Measurements from ENCODE around the gene PCBP3. TPM values are rescaled to one million over a fixed set of nuclear protein-coding genes. Genes with fewer than 3 reads are reported as not detected.

The PCBP3 gene
- total RNA-seq, 1 donor from 2014 or later = not detected

GRCh38 chr21:45747802-45748445, 104.4 kb downstream of the PCBP3 start:
- Histone ChIP-seq H3K9ac (ENCODE audit: low read depth in 1 of 3, low read length in 3 of 3) (no peak overlapping the region), H3K4me3 (ENCODE audit: low read length in 3 of 3) (peak overlapping the region; percentile 1 to 29 (median 5)), H3K9me3 (ENCODE audit: control insufficient read depth in 3 of 3, low read length in 3 of 3) (peaks cover 0 to 3% (median 0%) of the 10 kb centered on the region in 3 donors), H3K36me3 (ENCODE audit: control insufficient read depth in 3 of 3, insufficient read depth in 3 of 3, low read length in 3 of 3) (no peaks in the 10 kb centered on the region), H3K4me1 (ENCODE audit: control insufficient read depth in 3 of 3, insufficient read depth in 3 of 3, low read length in 3 of 3) (peaks cover 12 to 16% (median 15%) of the 10 kb centered on the region in 3 donors), H3K27me3 (ENCODE audit: control insufficient read depth in 3 of 3, insufficient read depth in 3 of 3, low read length in 3 of 3) (peaks cover 0 to 17% (median 4%) of the 10 kb centered on the region in 3 donors), H3K27ac (ENCODE audit: low read depth, low read length) (no peak overlapping the region)

DNA sequence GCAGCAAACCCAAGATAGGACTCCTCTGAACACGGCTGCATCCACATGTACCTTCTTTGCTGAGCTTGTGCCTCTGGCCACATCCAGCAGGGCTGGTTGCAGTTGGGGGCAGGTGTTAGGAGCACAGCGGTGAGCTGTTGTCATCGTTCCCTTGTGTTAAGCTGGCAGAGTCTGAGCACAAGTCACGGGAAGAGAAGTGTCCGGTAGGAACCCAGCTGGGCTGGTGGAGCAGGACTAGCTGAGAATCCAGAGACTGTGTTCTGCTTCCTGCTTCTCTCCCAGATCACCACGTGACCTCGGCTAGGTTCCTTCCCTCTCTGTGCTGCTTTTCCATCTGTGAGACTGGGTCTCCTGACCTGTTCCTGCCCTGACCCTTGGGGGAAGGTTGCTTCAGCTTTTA, 105.1 kb downstream of the PCBP3 start:
- no peak overlapping the region for H3K27ac ChIP-seq (ENCODE audit: low read depth, low read length)
- peaks cover 0 to 3% (median 0%) of the 10 kb centered on the region in 3 donors for H3K9me3 ChIP-seq (ENCODE audit: control insufficient read depth in 3 of 3, low read length in 3 of 3)
- H3K36me3 ChIP-seq (ENCODE audit: control insufficient read depth in 3 of 3, insufficient read depth in 3 of 3, low read length in 3 of 3) = no peaks in the 10 kb centered on the region
- peaks cover 0 to 17% (median 4%) of the 10 kb centered on the region in 3 donors for H3K27me3 ChIP-seq (ENCODE audit: control insufficient read depth in 3 of 3, insufficient read depth in 3 of 3, low read length in 3 of 3)
- no peak overlapping the region for H3K9ac ChIP-seq (ENCODE audit: low read depth in 1 of 3, low read length in 3 of 3)
- H3K4me1 ChIP-seq (ENCODE audit: control insufficient read depth in 3 of 3, insufficient read depth in 3 of 3, low read length in 3 of 3) = peaks cover 12 to 16% (median 15%) of the 10 kb centered on the region in 3 donors
- no peak overlapping the region for H3K4me3 ChIP-seq (ENCODE audit: low read length in 3 of 3)

GRCh38 chr21:45749974-45750373, 106.4 kb downstream of the PCBP3 start:
- Histone ChIP-seq H3K27ac (ENCODE audit: low read depth, low read length) (no peak overlapping the region), H3K9me3 (ENCODE audit: control insufficient read depth in 3 of 3, low read length in 3 of 3) (peaks cover 0 to 3% (median 0%) of the 10 kb centered on the region in 3 donors), H3K36me3 (ENCODE audit: control insufficient read depth in 3 of 3, insufficient read depth in 3 of 3, low read length in 3 of 3) (no peaks in the 10 kb centered on the region), H3K4me1 (ENCODE audit: control insufficient read depth in 3 of 3, insufficient read depth in 3 of 3, low read length in 3 of 3) (peaks cover 12 to 16% (median 15%) of the 10 kb centered on the region in 3 donors), H3K27me3 (ENCODE audit: control insufficient read depth in 3 of 3, insufficient read depth in 3 of 3, low read length in 3 of 3) (peaks cover 0 to 15% (median 4%) of the 10 kb centered on the region in 3 donors), H3K4me3 (ENCODE audit: low read length in 3 of 3) (no peak overlapping the region), H3K9ac (ENCODE audit: low read depth in 1 of 3, low read length in 3 of 3) (no peak overlapping the region)

GRCh38 chr21:45750936-45751335, 107.4 kb downstream of the PCBP3 start:
- H3K9me3 ChIP-seq (ENCODE audit: control insufficient read depth in 3 of 3, low read length in 3 of 3) = peaks cover 0 to under 1% (median 0%) of the 10 kb centered on the region in 3 donors
- no peaks in the 10 kb centered on the region for H3K36me3 ChIP-seq (ENCODE audit: control insufficient read depth in 3 of 3, insufficient read depth in 3 of 3, low read length in 3 of 3)
- peaks cover 0 to 10% (median 4%) of the 10 kb centered on the region in 3 donors for H3K27me3 ChIP-seq (ENCODE audit: control insufficient read depth in 3 of 3, insufficient read depth in 3 of 3, low read length in 3 of 3)
- no peak overlapping the region for H3K4me3 ChIP-seq (ENCODE audit: low read length in 3 of 3)
- H3K4me1 ChIP-seq (ENCODE audit: control insufficient read depth in 3 of 3, insufficient read depth in 3 of 3, low read length in 3 of 3) = peaks cover 12 to 16% (median 15%) of the 10 kb centered on the region in 3 donors
- no peak overlapping the region for H3K27ac ChIP-seq (ENCODE audit: low read depth, low read length)
- H3K9ac ChIP-seq (ENCODE audit: low read depth in 1 of 3, low read length in 3 of 3) = no peak overlapping the region

GRCh38 chr21:45753445-45753844, 109.9 kb downstream of the PCBP3 start:
- Histone ChIP-seq H3K4me3 (ENCODE audit: low read length in 3 of 3) (no peak overlapping the region), H3K27ac (ENCODE audit: low read depth, low read length) (no peak overlapping the region), H3K9ac (ENCODE audit: low read depth in 1 of 3, low read length in 3 of 3) (no peak overlapping the region), H3K9me3 (ENCODE audit: control insufficient read depth in 3 of 3, low read length in 3 of 3) (no peaks in the 10 kb centered on the region), H3K4me1 (ENCODE audit: control insufficient read depth in 3 of 3, insufficient read depth in 3 of 3, low read length in 3 of 3) (peaks cover 2 to 5% (median 3%) of the 10 kb centered on the region in 3 donors), H3K27me3 (ENCODE audit: control insufficient read depth in 3 of 3, insufficient read depth in 3 of 3, low read length in 3 of 3) (peaks cover 0 to 10% (median 4%) of the 10 kb centered on the region in 3 donors), H3K36me3 (ENCODE audit: control insufficient read depth in 3 of 3, insufficient read depth in 3 of 3, low read length in 3 of 3) (no peaks in the 10 kb centered on the region)

- Histone ChIP-seq H3K27me3 (ENCODE audit: control insufficient read depth in 3 of 3, insufficient read depth in 3 of 3, low read length in 3 of 3) (peaks cover 0 to 7% (median 7%) of the 10 kb centered on the region in 3 donors), H3K4me1 (ENCODE audit: control insufficient read depth in 3 of 3, insufficient read depth in 3 of 3, low read length in 3 of 3) (no peaks in the 10 kb centered on the region), H3K9me3 (ENCODE audit: control insufficient read depth in 3 of 3, low read length in 3 of 3) (no peaks in the 10 kb centered on the region), H3K9ac (ENCODE audit: low read depth in 1 of 3, low read length in 3 of 3) (no peak overlapping the region), H3K4me3 (ENCODE audit: low read length in 3 of 3) (no peak overlapping the region), H3K36me3 (ENCODE audit: control insufficient read depth in 3 of 3, insufficient read depth in 3 of 3, low read length in 3 of 3) (no peaks in the 10 kb centered on the region), H3K27ac (ENCODE audit: low read depth, low read length) (no peak overlapping the region)
Observed at GRCh38 chr21:45756029-45756428, 112.5 kb downstream of the PCBP3 start.

GRCh38 chr21:45756669-45757068, 113.1 kb downstream of the PCBP3 start:
- Histone ChIP-seq H3K27me3 (ENCODE audit: control insufficient read depth in 3 of 3, insufficient read depth in 3 of 3, low read length in 3 of 3) (peaks cover 0 to 3% (median 3%) of the 10 kb centered on the region in 3 donors), H3K9me3 (ENCODE audit: control insufficient read depth in 3 of 3, low read length in 3 of 3) (no peaks in the 10 kb centered on the region), H3K4me1 (ENCODE audit: control insufficient read depth in 3 of 3, insufficient read depth in 3 of 3, low read length in 3 of 3) (no peaks in the 10 kb centered on the region), H3K4me3 (ENCODE audit: low read length in 3 of 3) (no peak overlapping the region), H3K9ac (ENCODE audit: low read depth in 1 of 3, low read length in 3 of 3) (no peak overlapping the region), H3K27ac (ENCODE audit: low read depth, low read length) (no peak overlapping the region), H3K36me3 (ENCODE audit: control insufficient read depth in 3 of 3, insufficient read depth in 3 of 3, low read length in 3 of 3) (no peaks in the 10 kb centered on the region)

DNA sequence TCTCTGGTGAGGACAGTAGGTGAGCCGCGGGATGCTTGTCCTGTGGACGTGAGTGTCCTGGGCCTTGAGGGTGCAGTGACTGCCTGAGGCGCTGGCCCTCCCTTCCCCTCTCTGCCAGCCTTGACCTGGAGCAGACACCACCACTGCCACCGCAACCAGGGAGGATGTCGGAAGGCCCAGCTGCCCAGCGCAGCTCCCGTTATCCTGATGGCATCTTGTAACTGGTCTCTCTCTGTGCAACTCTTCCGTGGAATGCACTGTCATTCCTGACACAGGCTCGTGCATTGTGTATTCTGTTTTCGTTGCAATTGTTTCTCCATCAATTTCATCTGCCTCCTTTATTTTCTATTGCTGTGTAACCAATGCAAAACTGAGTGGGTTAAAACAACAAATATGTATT, 118.2 kb downstream of the PCBP3 start:
- Histone ChIP-seq H3K4me3 (ENCODE audit: low read length in 3 of 3) (no peak overlapping the region), H3K27ac (ENCODE audit: low read depth, low read length) (no peak overlapping the region), H3K9me3 (ENCODE audit: control insufficient read depth in 3 of 3, low read length in 3 of 3) (no peaks in the 10 kb centered on the region), H3K36me3 (ENCODE audit: control insufficient read depth in 3 of 3, insufficient read depth in 3 of 3, low read length in 3 of 3) (no peaks in the 10 kb centered on the region), H3K9ac (ENCODE audit: low read depth in 1 of 3, low read length in 3 of 3) (no peak overlapping the region), H3K4me1 (ENCODE audit: control insufficient read depth in 3 of 3, insufficient read depth in 3 of 3, low read length in 3 of 3) (no peaks in the 10 kb centered on the region), H3K27me3 (ENCODE audit: control insufficient read depth in 3 of 3, insufficient read depth in 3 of 3, low read length in 3 of 3) (peaks cover 6 to 12% (median 9%) of the 10 kb centered on the region in 3 donors)

DNA sequence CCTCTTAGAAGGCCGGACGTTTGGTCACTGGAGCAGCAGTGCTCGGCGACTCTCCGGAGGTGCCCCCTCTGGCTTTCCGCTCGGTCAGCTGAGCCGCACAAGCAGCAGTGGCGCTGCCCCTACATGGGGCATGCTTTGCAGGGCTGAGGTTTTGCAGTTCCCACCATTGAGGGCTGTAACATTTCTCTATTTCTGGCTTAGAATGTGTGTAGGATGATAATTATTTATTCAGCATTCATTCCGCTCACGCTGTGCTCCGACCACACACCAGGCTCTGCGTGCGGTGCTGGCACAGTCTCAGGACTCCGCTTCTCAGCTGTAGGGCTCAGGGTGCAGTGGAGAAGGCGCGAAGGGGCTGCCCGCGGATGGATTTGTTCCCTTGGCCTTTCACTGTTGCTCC, 119.5 kb downstream of the PCBP3 start:
- H3K9me3 ChIP-seq (ENCODE audit: control insufficient read depth in 3 of 3, low read length in 3 of 3) = no peaks in the 10 kb centered on the region
- H3K36me3 ChIP-seq (ENCODE audit: control insufficient read depth in 3 of 3, insufficient read depth in 3 of 3, low read length in 3 of 3) = no peaks in the 10 kb centered on the region
- H3K4me3 ChIP-seq (ENCODE audit: low read length in 3 of 3) = no peak overlapping the region
- peaks cover 6 to 15% (median 12%) of the 10 kb centered on the region in 3 donors for H3K27me3 ChIP-seq (ENCODE audit: control insufficient read depth in 3 of 3, insufficient read depth in 3 of 3, low read length in 3 of 3)
- no peak overlapping the region for H3K27ac ChIP-seq (ENCODE audit: low read depth, low read length)
- no peaks in the 10 kb centered on the region for H3K4me1 ChIP-seq (ENCODE audit: control insufficient read depth in 3 of 3, insufficient read depth in 3 of 3, low read length in 3 of 3)
- H3K9ac ChIP-seq (ENCODE audit: low read depth in 1 of 3, low read length in 3 of 3) = no peak overlapping the region

GRCh38 chr21:45763506-45763905, 120.0 kb downstream of the PCBP3 start:
- Histone ChIP-seq H3K4me3 (ENCODE audit: low read length in 3 of 3) (no peak overlapping the region), H3K36me3 (ENCODE audit: control insufficient read depth in 3 of 3, insufficient read depth in 3 of 3, low read length in 3 of 3) (no peaks in the 10 kb centered on the region), H3K27ac (ENCODE audit: low read depth, low read length) (no peak overlapping the region), H3K27me3 (ENCODE audit: control insufficient read depth in 3 of 3, insufficient read depth in 3 of 3, low read length in 3 of 3) (peaks cover 6 to 15% (median 12%) of the 10 kb centered on the region in 3 donors), H3K4me1 (ENCODE audit: control insufficient read depth in 3 of 3, insufficient read depth in 3 of 3, low read length in 3 of 3) (no peaks in the 10 kb centered on the region), H3K9ac (ENCODE audit: low read depth in 1 of 3, low read length in 3 of 3) (no peak overlapping the region), H3K9me3 (ENCODE audit: control insufficient read depth in 3 of 3, low read length in 3 of 3) (no peaks in the 10 kb centered on the region)

All from skeletal muscle tissue (tissue), 4 donors.